HG03520 (cell line): Measurements from ENCODE around the gene CLCA1.

Experiments
- ATAC-seq: cut with Tn5 transposase; IDR thresholded peaks from one replicate; pipeline ENCODE4 v1.9.1; 2021; ENCODE audit warnings: mild to moderate bottlenecking, moderate library complexity; ENCODE audit not compliant: unreplicated experiment

CLCA1 gene

DNA sequence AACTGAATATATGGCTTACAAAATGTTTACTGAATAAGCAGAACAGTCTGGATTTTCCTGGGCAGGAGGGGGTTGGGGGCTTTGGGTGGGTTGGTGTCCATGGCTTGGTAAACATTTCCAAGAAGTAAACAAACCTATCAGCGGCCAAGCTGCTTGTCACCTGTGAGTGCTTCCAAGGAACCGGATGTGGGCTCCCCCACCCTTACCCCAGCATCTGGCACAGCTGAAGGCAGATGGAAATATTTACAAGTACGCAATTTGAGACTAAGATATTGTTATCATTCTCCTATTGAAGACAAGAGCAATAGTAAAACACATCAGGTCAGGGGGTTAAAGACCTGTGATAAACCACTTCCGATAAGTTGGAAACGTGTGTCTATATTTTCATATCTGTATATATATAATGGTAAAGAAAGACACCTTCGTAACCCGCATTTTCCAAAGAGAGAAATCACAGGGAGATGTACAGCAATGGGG is at the start of gene CLCA1:
Gene CLCA1 (plus strand): TSS at position 427 of the 477 bp plus-strand sequence. CDS start 45 bp downstream, at position 472.
- ATAC-seq: no peak

DNA sequence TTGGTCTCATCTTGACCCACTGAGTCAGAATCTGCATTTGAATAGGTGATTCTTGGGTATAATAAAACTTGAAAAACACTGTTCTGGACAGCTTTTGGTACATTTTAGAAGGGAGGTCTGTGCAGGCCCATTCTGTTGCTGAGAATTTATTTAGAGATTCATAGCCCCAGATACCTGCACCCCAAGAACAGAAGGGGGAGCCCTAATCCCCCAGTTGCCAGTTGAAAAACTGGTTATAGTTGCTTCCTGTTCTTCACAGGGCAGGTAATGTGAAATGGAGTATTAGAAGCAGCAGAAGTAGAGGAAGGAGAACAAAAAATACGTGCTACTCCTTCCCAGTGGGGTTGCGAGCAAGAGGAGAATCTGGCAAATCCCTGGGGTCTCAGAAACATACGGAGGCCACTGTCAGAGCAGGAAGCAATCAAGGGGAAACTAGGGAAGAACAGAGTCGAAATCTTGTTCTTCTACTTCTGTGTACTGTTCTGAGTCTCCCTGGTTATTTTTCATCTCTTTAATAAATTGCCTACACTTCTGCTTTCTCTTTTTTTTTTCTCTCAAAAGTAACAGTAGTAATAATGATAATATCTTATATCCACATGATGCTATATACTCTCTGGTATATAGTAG is 49.3 kb upstream of the CLCA1 start:
- peak; percentile 78 for ATAC-seq

DNA sequence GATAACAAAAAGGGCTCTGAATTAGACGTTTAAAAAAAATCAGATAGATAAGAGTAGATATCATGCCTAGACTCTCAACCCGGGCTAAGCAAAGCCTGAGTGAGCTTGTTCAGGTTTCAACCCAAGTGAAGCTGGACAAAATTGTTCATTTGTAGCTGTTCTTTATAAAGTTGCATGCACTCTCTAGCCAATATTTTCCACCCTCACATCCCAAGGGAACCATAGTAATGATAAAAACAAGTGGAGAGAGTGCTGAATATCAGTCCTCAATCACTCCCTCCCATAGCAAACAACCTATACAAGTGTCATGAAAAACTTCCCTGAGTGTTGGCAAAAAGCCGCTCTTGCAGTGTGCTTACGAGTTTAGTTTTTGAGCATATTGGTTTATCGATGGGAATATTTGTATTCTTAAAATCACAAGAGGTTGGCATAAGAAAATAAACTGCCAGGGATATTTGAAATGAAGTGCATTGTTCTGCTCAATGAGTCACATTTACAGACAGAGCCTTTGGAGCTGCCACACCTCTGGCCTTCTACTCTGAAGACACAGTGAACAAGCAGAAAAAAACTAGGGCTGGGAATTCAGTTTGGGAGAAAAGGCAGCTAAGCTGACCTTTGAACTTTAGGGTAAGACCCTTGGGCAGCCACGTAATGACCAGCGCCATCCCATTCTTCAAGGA is 47.0 kb upstream of the CLCA1 start:
- no peak for ATAC-seq

- no peak for ATAC-seq
Observed at GRCh38 chr1:86423473-86423872, 45.3 kb upstream of the CLCA1 start.

DNA sequence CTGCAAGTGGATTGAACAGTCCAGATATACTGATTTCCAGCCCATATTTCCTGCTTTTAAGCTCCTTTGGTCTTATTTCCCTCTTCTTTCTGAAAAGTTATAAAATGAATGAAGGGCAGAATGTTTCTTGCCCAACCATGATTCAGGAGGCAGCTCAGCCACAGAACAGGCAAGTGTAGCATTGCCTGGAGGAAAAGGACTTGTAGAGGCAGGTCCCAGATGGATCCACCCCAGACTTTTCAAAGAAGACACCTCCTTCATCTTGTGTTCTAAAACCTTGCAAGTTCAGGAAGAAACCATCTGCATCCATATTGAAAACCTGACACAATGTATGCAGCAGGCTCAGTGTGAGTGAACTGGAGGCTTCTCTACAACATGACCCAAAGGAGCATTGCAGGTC is 44.9 kb upstream of the CLCA1 start, which contains the start of gene CLCA2:
Gene CLCA2 (plus strand): TSS at position 299 of the 400 bp plus-strand sequence. CDS start 77 bp downstream, at position 376.
- no peak for ATAC-seq

- ATAC-seq: no peak
Observed at GRCh38 chr1:86429122-86429725, 39.5 kb upstream of the CLCA1 start.

- no peak for ATAC-seq
Observed at GRCh38 chr1:86429835-86430234, 38.9 kb upstream of the CLCA1 start.

- ATAC-seq: no peak
Observed at GRCh38 chr1:86430376-86430775, 38.4 kb upstream of the CLCA1 start.

- no peak for ATAC-seq
Observed at GRCh38 chr1:86434059-86434458, 34.7 kb upstream of the CLCA1 start.

- no peak for ATAC-seq
Observed at GRCh38 chr1:86435327-86435726, 33.4 kb upstream of the CLCA1 start.

GRCh38 chr1:86436041-86436440 is 32.7 kb upstream of the CLCA1 start:
- ATAC-seq: no peak

- ATAC-seq: no peak
Observed at GRCh38 chr1:86441581-86441980, 27.1 kb upstream of the CLCA1 start.

DNA sequence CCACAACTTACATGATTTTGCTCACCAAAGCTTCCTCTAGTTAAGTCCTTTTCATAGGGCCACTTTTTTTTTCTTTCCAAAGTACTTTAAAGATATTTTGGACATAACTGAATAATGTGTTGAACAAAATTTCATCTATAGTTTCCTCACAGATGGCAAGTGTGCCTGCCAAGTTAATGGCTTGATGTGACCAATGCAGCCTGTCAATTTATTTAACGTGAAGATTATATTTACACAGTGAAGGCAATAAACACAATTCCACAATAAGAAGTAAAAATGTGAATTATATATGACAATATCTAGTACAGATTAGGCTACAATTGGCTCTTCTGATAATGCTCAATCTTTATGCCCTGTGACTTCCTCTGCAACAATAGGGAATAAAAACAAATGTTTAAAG is 26.7 kb upstream of the CLCA1 start:
- no peak for ATAC-seq

DNA sequence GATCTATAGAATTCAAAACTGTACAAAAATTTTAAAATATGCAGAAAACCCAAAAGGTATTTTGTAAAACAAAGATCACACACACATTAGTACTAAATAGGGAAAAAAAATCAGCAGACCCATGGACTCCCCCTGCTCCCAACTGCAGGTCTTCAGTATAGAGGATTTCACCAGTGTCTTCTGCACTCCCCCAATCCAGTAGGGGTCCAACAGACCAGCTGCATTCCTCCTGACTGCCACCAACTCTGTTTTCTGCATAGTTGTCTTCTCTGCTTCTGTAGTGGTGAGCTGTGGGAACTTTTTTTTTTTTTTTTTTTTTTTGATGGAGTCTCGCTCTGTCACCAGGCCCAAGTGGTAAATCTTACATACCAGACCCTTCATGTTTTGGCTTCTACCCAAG is 22.8 kb upstream of the CLCA1 start:
- ATAC-seq: no peak

DNA sequence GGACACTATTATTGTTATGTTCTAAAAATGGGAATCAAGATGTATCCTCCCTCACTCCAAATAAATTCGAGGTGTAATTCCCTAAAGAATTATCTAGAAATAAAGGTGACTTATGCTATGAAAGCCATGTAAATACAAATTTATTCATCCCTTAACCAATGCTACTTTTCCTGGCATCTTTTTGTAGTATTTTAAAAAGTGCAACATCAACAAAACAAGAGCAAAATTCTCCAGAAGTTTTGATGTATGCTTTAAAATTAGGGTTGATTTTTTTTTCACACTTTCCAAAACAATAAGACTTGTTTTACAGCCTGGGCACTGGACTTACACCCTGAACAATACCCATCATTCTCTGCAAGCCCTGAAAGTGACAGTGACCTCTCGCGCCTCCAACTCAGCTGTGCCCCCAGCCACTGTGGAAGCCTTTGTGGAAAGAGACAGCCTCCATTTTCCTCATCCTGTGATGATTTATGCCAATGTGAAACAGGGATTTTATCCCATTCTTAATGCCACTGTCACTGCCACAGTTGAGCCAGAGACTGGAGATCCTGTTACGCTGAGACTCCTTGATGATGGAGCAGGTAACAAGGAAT is 21.4 kb upstream of the CLCA1 start:
- no peak for ATAC-seq

- no peak for ATAC-seq
Observed at GRCh38 chr1:86448670-86449069, 20.1 kb upstream of the CLCA1 start.

DNA sequence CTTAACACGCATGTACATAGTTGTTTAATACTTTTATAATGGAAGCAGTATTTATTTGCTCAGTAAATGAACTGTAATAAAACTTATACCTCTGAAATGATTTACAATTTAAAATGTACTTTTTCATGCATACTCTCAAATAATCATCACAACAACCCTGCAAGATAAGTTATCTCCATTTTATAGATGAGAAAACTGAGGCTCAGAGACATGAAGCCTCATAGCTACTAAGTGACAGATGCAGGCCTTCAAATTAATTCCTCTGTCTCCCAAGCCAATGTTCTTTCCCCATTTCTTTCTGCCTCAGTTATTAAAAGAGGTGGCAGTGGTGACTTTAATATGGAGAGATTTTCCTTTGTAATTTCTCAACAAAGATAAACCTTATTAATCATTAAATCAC is 19.6 kb upstream of the CLCA1 start:
- no peak for ATAC-seq

- ATAC-seq: no peak
Observed at GRCh38 chr1:86450847-86451246, 17.9 kb upstream of the CLCA1 start.

DNA sequence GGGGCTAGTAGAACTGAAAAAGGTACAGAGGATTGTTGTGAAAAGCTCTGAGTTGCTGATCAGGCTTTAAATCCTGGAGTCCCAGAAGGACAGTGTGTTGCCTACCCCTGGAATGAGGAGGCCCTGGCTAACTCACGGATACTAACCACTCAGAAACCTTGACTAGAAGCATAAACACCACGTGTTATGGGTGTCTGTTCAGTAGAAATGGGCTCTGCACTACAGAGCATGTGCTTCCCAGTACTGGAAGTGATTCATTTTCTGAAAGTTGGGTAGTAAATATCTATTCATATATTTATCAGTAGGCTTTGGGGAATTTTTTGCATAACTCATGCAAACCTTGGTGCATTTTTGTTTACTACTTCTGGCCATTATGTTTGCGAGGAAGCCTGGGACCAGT is 15.1 kb upstream of the CLCA1 start:
- no peak for ATAC-seq

DNA sequence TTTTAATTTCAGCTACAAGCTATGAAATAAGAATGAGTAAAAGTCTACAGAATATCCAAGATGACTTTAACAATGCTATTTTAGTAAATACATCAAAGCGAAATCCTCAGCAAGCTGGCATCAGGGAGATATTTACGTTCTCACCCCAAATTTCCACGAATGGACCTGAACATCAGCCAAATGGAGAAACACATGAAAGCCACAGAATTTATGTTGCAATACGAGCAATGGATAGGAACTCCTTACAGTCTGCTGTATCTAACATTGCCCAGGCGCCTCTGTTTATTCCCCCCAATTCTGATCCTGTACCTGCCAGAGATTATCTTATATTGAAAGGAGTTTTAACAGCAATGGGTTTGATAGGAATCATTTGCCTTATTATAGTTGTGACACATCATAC is 13.7 kb upstream of the CLCA1 start:
- ATAC-seq: no peak

DNA sequence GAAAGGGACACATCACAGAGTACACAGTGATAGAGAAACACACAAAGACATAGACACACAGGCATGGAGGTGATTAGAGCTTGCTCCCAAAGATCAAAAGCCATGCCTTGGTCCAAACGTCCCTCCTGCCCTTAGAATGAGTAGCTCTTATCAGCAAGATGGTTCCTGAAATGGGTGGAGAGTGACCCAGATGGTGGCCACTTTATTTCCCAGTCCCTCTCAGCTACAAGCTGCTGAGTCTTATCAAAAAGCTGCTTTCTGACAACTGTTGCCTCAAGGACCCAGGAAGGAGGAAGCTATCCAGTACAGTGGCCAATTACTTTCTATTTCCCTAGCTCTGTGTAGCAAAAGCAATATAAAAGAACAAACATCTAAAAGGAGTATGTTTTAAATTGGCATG is 7.7 kb upstream of the CLCA1 start:
- ATAC-seq: no peak

GRCh38 chr1:86461482-86461881 is 7.2 kb upstream of the CLCA1 start:
- ATAC-seq: no peak
